K562 (cell line): ENCODE results near the gene SUV39H2. TPM values are rescaled to one million over a fixed set of nuclear protein-coding genes. Genes with fewer than 3 reads are reported as not detected.
A peak's percentile ranks its signal among the peaks of the same experiment; 100 is the strongest.

ENCODE experiments used
- ATAC-seq: fragments of 200-7000 bp; cut with Tn5 transposase; 3 replicates; pipeline ENCODE4 v1.9.1; 2020; ENCODE audit warnings: moderate library complexity
- BruUV-seq: library from RNA; stranded (reverse); fragments of 400-500 nt; replicated peaks from 2 replicates; lab custom pipeline; 2021; lab: Mats Ljungman, UMichigan
- CTCF ChIA-PET: fragments of 300-600 bp; formaldehyde crosslinking; extraction: SDS; loops from one replicate; lab custom pipeline; 2021; ENCODE audit warnings: low intra/inter-chr PET ratio; lab: Yijun Ruan, JAX
- POLR2A ChIA-PET: fragments of 300-600, 350-650 bp; sonication (Branson Sonifier 250); formaldehyde crosslinking; extraction: SDS; loops from one replicate; lab custom pipeline; 2021; ENCODE audit warnings: antibody characterized with exemption, inconsistent platforms; lab: Yijun Ruan, JAX
- DNase-seq, 4 experiments: peaks; one replicate each; pipeline versions ENCODE4 v3.0.0 to v3.0.0-alpha.2; 2011 to 2018; ENCODE audit warnings: low spot score in 3 of 4, mixed read lengths in 3 of 4; ENCODE audit errors: extremely low read depth in 1 of 4
- FAIRE-seq: peaks from 2 replicates; lab custom pipeline; 2011; peaks lifted over from hg19 to GRCh38; lab: Jason Lieb, UNC
- H2AFZ ChIP-seq: 2 replicates; pipeline ENCODE4 v1.6.0; 2011; ENCODE audit warnings: low read depth, low read length, control low read depth, inconsistent platforms
- H3K27ac ChIP-seq: fragments of 200-600 bp; 3 replicates; pipeline ENCODE4 v1.8.0; 2011; ENCODE audit warnings: low read depth, mild to moderate bottlenecking, control low read depth, inconsistent platforms, low read length, moderate library complexity, mixed read lengths; ENCODE audit errors: extremely low read depth
- H3K27me3 ChIP-seq, 2 experiments: fragments of 300-600 bp in 1 of 2; 2 replicates in 1 of 2; 3 replicates in 1 of 2; pipeline versions ENCODE4 v1.6.0 to v1.8.0; 2011; ENCODE audit warnings: inconsistent platforms in 2 of 2, low read length in 2 of 2, mild to moderate bottlenecking in 1 of 2, mixed read lengths in 1 of 2, moderate library complexity in 1 of 2; ENCODE audit not compliant: control insufficient read depth in 2 of 2, insufficient read depth in 2 of 2
- H3K36me3 ChIP-seq: fragments of 300-600 bp; 3 replicates; pipeline ENCODE4 v1.8.0; 2011; ENCODE audit warnings: mild to moderate bottlenecking, low read length, inconsistent platforms; ENCODE audit not compliant: control insufficient read depth, insufficient read depth
- H3K4me1 ChIP-seq, 2 experiments: fragments of 200-600 bp in 1 of 2; replicated peaks in 1 of 2; 2 replicates in 1 of 2; 3 replicates in 1 of 2; pipeline versions ENCODE4 v1.5.1 to v1.8.0; 2011; ENCODE audit warnings: inconsistent platforms in 2 of 2, low read length in 2 of 2, mild to moderate bottlenecking in 1 of 2, mixed read lengths in 1 of 2, moderate library complexity in 1 of 2; ENCODE audit not compliant: control insufficient read depth in 2 of 2, insufficient read depth in 2 of 2
- H3K4me2 ChIP-seq: 2 replicates; pipeline ENCODE4 v1.6.1; 2011; ENCODE audit warnings: low read length, control low read depth, inconsistent platforms, mixed read lengths; ENCODE audit not compliant: insufficient read depth
- H3K4me3 ChIP-seq: fragments of 200-600 bp; sonication (generic), shearing (Covaris generic); 2 replicates; pipeline ENCODE4 v1.5.1; 2016; ENCODE audit warnings: control low read depth, inconsistent platforms
- H3K79me2 ChIP-seq: fragments of 200-600 bp; 3 replicates; pipeline ENCODE4 v1.8.0; 2011; ENCODE audit warnings: low read length, inconsistent platforms; ENCODE audit not compliant: control insufficient read depth, insufficient read depth
- H3K9ac ChIP-seq, 2 experiments: 2 replicates each; pipeline versions ENCODE4 v1.6.0 to v1.6.1; 2011; ENCODE audit warnings: low read depth in 2 of 2, low read length in 2 of 2, control low read depth in 1 of 2, inconsistent platforms in 1 of 2, mild to moderate bottlenecking in 1 of 2, mixed read lengths in 1 of 2; ENCODE audit not compliant: insufficient read depth in 1 of 2
- H3K9me1 ChIP-seq: one replicate; pipeline ENCODE4 v1.6.0; 2011; ENCODE audit warnings: inconsistent platforms, mild to moderate bottlenecking, low read length, moderate library complexity; ENCODE audit not compliant: control insufficient read depth, insufficient read depth
- H3K9me3 ChIP-seq: replicated peaks from 2 replicates; pipeline ENCODE4 v1.5.1; 2011; ENCODE audit warnings: low read depth, low read length, inconsistent platforms; ENCODE audit not compliant: control insufficient read depth, insufficient read depth
- H4K20me1 ChIP-seq: replicated peaks from 2 replicates; pipeline ENCODE4 v1.6.1; 2011; ENCODE audit warnings: low read length, inconsistent platforms, mixed read lengths; ENCODE audit not compliant: control insufficient read depth, insufficient read depth
- ARID2 ChIP-seq: fragments of 450-650 bp; IDR thresholded peaks from 2 replicates; pipeline ENCODE4 v1.6.1; 2017; ENCODE audit warnings: antibody characterized with exemption, mild to moderate bottlenecking
- CBFA2T2 ChIP-seq: fragments of 450-650 bp; conservative IDR thresholded peaks from 2 replicates; pipeline ENCODE4 v1.6.1; 2017; ENCODE audit warnings: mild to moderate bottlenecking
- CREBBP ChIP-seq: IDR thresholded peaks from one replicate; pipeline ENCODE4 v1.6.1; 2012; ENCODE audit warnings: low read depth, mild to moderate bottlenecking, control low read depth, inconsistent platforms, low read length
- HDAC2 ChIP-seq: fragments of 450-650 bp; IDR thresholded peaks from 2 replicates; pipeline ENCODE4 v1.6.1; 2016; ENCODE audit warnings: mild to moderate bottlenecking
- HDAC3 ChIP-seq: fragments of 450-650 bp; IDR thresholded peaks from 2 replicates; pipeline ENCODE4 v1.6.1; 2018; ENCODE audit warnings: borderline replicate concordance, mild to moderate bottlenecking, moderate library complexity; ENCODE audit not compliant: partially characterized antibody
- HMG20B ChIP-seq: fragments of 250-450 bp; sonication (Bioruptor Pico); IDR thresholded peaks from 2 replicates; pipeline ENCODE4 v1.5.0; 2021; ENCODE audit warnings: mild to moderate bottlenecking
- KDM1A ChIP-seq, 2 experiments: fragments of 450-650 bp; IDR thresholded peaks; 2 replicates each; pipeline ENCODE4 v1.6.1; 2016; ENCODE audit warnings: mild to moderate bottlenecking in 2 of 2
- MEF2A ChIP-seq: IDR thresholded peaks from 2 replicates; pipeline ENCODE4 v1.6.1; 2011; ENCODE audit warnings: low read depth, mild to moderate bottlenecking, low read length, moderate library complexity; ENCODE audit not compliant: control insufficient read depth
- MTF1 ChIP-seq: fragments of 250-450 bp; sonication (Bioruptor Pico); IDR thresholded peaks from 2 replicates; pipeline ENCODE4 v1.9.0; 2021; ENCODE audit warnings: moderate library complexity, mild to moderate bottlenecking, inconsistent platforms, borderline replicate concordance
- MXI1 ChIP-seq: IDR thresholded peaks from 2 replicates; pipeline ENCODE4 v1.6.1; 2011; ENCODE audit warnings: low read depth, mild to moderate bottlenecking, improper control_type of control experiment, low read length
- POU5F1 ChIP-seq: fragments of 150-350 bp; IDR thresholded peaks from 2 replicates; pipeline ENCODE4 v1.6.1; 2014; ENCODE audit warnings: borderline replicate concordance, low read length, low read depth, mild to moderate bottlenecking; ENCODE audit not compliant: partially characterized antibody
- SIN3A ChIP-seq, 2 experiments: fragments of 150-350 bp in 1 of 2; IDR thresholded peaks; 2 replicates each; pipeline ENCODE4 v1.6.1; 2011 to 2016; ENCODE audit warnings: borderline replicate concordance in 2 of 2, low read depth in 2 of 2, low read length in 2 of 2, mild to moderate bottlenecking in 2 of 2, moderate library complexity in 2 of 2; ENCODE audit not compliant: control insufficient read depth in 1 of 2
- SNRNP70 ChIP-seq: fragments of 200-400 bp; formaldehyde crosslinking; optimal IDR thresholded peaks from 2 replicates; pipeline ENCODE3; 2017; ENCODE audit warnings: low read depth, low read length
- SRSF7 ChIP-seq: fragments of 200-400 bp; formaldehyde crosslinking; optimal IDR thresholded peaks from 2 replicates; pipeline ENCODE3; 2017; ENCODE audit warnings: mild to moderate bottlenecking, low read depth, low read length
- TBL1XR1 ChIP-seq, 2 experiments: IDR thresholded peaks; 2 replicates each; pipeline ENCODE4 v1.6.1; 2012; ENCODE audit warnings: improper control_type of control experiment in 2 of 2, low read length in 2 of 2, mild to moderate bottlenecking in 1 of 2
- TEAD1 ChIP-seq, 2 experiments: fragments of 450-650 bp in 1 of 2; sonication (generic) in 1 of 2; formaldehyde crosslinking; IDR thresholded peaks; 2 replicates each; pipeline versions ENCODE4 v1.4.0 to v1.8.0; 2020 to 2022; ENCODE audit warnings: mild to moderate bottlenecking in 2 of 2, missing genetic modification reagents in 1 of 2
- WGBS: fragments of 100-300 bp; shearing (Covaris generic); methylation state at CpG from one replicate; pipeline ENCODE4 v1.1.6; 2016; ENCODE audit warnings: low coverage, mixed read lengths; ENCODE audit not compliant: insufficient coverage; ENCODE audit errors: missing lambda C conversion rate; 5-methylcytosine and 5-hydroxymethylcytosine counted together
- in situ Hi-C: fragments of 300-500 bp; cut with MboI; formaldehyde crosslinking; loops from 4 replicates; pipeline ENCODE4 v1.15.0; 2018; ENCODE audit warnings: inconsistent platforms, mixed read lengths
- intact Hi-C: fragments of 100-400 bp; cut with micrococcal nuclease; formaldehyde crosslinking; loops from 2 replicates; pipeline ENCODE4 v1.14.2; 2022
- polyA plus RNA-seq, 8 experiments: library from polyadenylated mRNA; depleted of rRNA in 4 of 8; stranded (reverse) in 5 of 8; unstranded in 3 of 8; fragments of >200 nt; fragmentation: Nextera tagmentation in 2 of 8; fragmentation: Illumina TruSeq in 1 of 8; extraction: Ambion mirVana in 2 of 8; extraction: Trizol in 1 of 8; gene quantifications; 2 replicates each; pipeline versions ENCODE4 v1.2.1 to v1.2.3, GENCODE V29; 2011 to 2014; ENCODE audit warnings: inconsistent platforms in 1 of 8, missing spikeins in 1 of 8
- total RNA-seq, 7 experiments: library from RNA; depleted of rRNA in 6 of 7; stranded (reverse); fragments of >200 nt in 6 of 7; fragmentation: Illumina TruSeq in 2 of 7; extraction: Trizol in 2 of 7; gene quantifications; 2 replicates each; pipeline versions ENCODE4 v1.2.1 to v1.2.3, GENCODE V29; 2011 to 2021; ENCODE audit warnings: low replicate concordance in 1 of 7
- TF ChIP-seq, protein P1 (sequence below): sonication (generic); IDR thresholded peaks from 2 replicates; pipeline ENCODE4 v1.6.1; 2016
- TF ChIP-seq, protein P2 (sequence below): sonication (generic); formaldehyde crosslinking; IDR thresholded peaks from 2 replicates; pipeline ENCODE4 v1.8.0; 2022; ENCODE audit warnings: missing genetic modification reagents, mild to moderate bottlenecking, borderline replicate concordance

SUV39H2 gene
- total and polyA plus RNA-seq, 9 of the 15 experiments (the other 6 are each of a cell fraction or from before 2014, with no cell fraction given), result 24.1 to 54.3 (median 41.3) TPM

DNA sequence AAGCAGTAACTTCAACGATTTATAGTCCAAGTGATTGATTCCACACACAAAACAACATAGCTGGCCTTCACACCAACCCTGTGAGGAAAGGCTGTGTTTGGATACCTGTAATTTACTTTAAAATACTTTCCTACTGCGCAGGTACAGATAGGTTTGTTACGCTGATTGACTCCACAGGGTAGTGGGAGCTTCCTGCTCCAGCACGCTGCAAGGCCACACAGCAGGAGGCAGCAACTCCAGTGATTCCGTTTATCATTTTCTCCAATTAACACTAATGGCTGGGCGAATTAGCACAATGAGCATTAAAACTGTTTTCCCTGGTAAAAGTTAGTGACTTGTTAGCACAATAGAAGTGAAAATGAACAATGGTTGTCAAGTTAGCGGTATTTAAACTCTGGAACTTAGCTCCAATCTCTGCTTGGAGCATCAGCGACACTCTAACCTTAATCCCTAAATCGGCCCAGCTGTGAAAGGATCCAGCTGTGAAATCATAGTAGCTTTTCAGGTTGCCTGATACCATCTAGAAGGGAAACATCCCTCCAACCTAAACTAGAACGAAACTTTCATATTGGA lies 74.3 kb downstream of the SUV39H2 start:
- 16% methylated on average over 10 of the region's 10 CpGs for WGBS
- peaks cover 13 to 21% of the 10 kb centered on the region in 2 experiments; a peak in 4 of 5 replicates for H3K4me1 ChIP-seq
- peak overlapping the region; percentile 74 for H3K4me3 ChIP-seq
- peaks cover 54% of the 10 kb centered on the region for H3K79me2 ChIP-seq
- ATAC-seq, result no peak
- H2AFZ ChIP-seq, result peak overlapping the region; percentile 81
- POLR2A ChIA-PET, result interaction anchor here (0.5 to 1.8 kb wide), 7 partner anchors 9 to 378 kb away, joined by 3 to 9 read pairs (median 4); no protein-coding TSS in a partner anchor
- no peak for FAIRE-seq
- peak overlapping the region; percentile 74 for H3K27ac ChIP-seq
- H3K4me2 ChIP-seq, result peak overlapping the region; percentile 77
- H4K20me1 ChIP-seq, result 0 out of 2 replicates have a peak, but pooled peaks cover 3% of the 10 kb centered on the region
- TSS peak; percentile 47 for BruUV-seq
- H3K9me1 ChIP-seq, result no peaks in the 10 kb centered on the region
- peak in 2 of 4 experiments; percentile 8 to 20 for DNase-seq
- H3K36me3 ChIP-seq, result peaks cover 33% of the 10 kb centered on the region
- peak overlapping the region; percentile 60 to 93; a peak in 3 of 4 replicates for H3K9ac ChIP-seq
- H3K27me3 ChIP-seq, result no peaks in the 10 kb centered on the region
- intact Hi-C loops, result loop anchor here (5.0 kb wide), 2 partner anchors 71 to 116 kb away; partner anchors contain the start of genes CDNF, HSPA14 and MSANTD7
- no peaks in the 10 kb centered on the region for H3K9me3 ChIP-seq
- in situ Hi-C loops, result no loop called here
- CTCF ChIA-PET, result no interaction called here
- TF ChIP-seq SNRNP70 (no peak), TEAD1 (CRISPR knock-in tag; IDR thresholded peaks at IDR 0.05) (0 out of 4 replicates have a peak, but pooled peaks of 1 of the 2 experiments have one; percentile 9), CREBBP (no peak), MTF1 (CRISPR knock-in tag) (no peak), TBL1XR1 (IDR thresholded peaks at IDR 0.05; ENCODE audit: low read length in 2 of 2) (no peak), MXI1 (no peak), HDAC2 (0 out of 2 replicates have a peak, but pooled peaks have one; percentile 13), HDAC3 (no peak), HMG20B (CRISPR knock-in tag) (no peak), ARID2 (no peak), MEF2A (no peak), SIN3A (IDR thresholded peaks at IDR 0.05; ENCODE audit: borderline replicate concordance in 2 of 2, control insufficient read depth in 1 of 2, low read depth in 2 of 2, low read length in 2 of 2) (0 out of 4 replicates have a peak, but pooled peaks of 1 of the 2 experiments have one; percentile 20), KDM1A (IDR thresholded peaks at IDR 0.05) (peak; percentile 68 to 76), POU5F1 (no peak), CBFA2T2 (no peak), SRSF7 (no peak)
- TF ChIP-seq, protein P1, sequence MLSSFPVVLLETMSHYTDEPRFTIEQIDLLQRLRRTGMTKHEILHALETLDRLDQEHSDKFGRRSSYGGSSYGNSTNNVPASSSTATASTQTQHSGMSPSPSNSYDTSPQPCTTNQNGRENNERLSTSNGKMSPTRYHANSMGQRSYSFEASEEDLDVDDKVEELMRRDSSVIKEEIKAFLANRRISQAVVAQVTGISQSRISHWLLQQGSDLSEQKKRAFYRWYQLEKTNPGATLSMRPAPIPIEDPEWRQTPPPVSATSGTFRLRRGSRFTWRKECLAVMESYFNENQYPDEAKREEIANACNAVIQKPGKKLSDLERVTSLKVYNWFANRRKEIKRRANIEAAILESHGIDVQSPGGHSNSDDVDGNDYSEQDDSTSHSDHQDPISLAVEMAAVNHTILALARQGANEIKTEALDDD, result peak; percentile 11; the same call in 1 of the 2 replicates
- TF ChIP-seq, protein P2, sequence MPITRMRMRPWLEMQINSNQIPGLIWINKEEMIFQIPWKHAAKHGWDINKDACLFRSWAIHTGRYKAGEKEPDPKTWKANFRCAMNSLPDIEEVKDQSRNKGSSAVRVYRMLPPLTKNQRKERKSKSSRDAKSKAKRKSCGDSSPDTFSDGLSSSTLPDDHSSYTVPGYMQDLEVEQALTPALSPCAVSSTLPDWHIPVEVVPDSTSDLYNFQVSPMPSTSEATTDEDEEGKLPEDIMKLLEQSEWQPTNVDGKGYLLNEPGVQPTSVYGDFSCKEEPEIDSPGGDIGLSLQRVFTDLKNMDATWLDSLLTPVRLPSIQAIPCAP (CRISPR knock-in tag), result no peak
